IPS-18a (cell line): Measurements from ENCODE around the gene DACT3.

Experiments
- H3K27ac ChIP-seq: one replicate; pipeline ENCODE4 v1.5.1; 2013; ENCODE audit warnings: low read length
- H3K27me3 ChIP-seq: one replicate; pipeline ENCODE4 v1.6.1; 2013; ENCODE audit warnings: mild to moderate bottlenecking, low read length; ENCODE audit not compliant: control insufficient read depth, insufficient read depth
- H3K36me3 ChIP-seq: one replicate; pipeline ENCODE4 v1.6.1; 2013; ENCODE audit warnings: low read depth, low read length; ENCODE audit not compliant: control insufficient read depth
- H3K4me1 ChIP-seq: one replicate; pipeline ENCODE4 v1.6.1; 2013; ENCODE audit warnings: low read depth, low read length; ENCODE audit not compliant: control insufficient read depth
- H3K4me3 ChIP-seq: one replicate; pipeline ENCODE4 v1.5.1; 2013; ENCODE audit warnings: low read length
- H3K9ac ChIP-seq: one replicate; pipeline ENCODE4 v1.6.1; 2013; ENCODE audit warnings: mild to moderate bottlenecking, low read length, moderate library complexity
- H3K9me3 ChIP-seq: one replicate; pipeline ENCODE4 v1.6.1; 2013; ENCODE audit warnings: low read depth, low read length; ENCODE audit not compliant: control insufficient read depth

Gene DACT3

DNA sequence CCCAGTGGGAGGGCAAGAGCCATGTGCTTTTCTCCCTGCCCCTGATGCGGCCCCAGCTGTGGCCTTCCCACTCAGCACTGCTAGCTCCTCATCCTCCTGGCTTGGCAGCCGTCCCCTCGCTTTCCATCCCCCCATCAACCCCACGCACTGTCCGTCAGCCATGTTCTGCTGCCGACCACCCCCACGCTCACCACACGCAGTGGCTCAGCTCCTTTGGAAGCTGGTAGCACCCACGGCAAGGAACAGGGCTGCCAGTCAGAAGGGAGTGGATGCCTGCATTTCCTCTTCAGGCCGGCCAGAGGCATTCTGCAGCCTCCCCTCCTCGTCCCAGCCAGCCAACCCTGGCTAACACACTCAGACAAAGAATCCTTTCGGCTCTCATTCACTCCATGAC is 53.5 kb downstream of the DACT3 start:
- H3K9me3 ChIP-seq: no peaks in the 10 kb centered on the region
- H3K4me3 ChIP-seq: no peak overlapping the region
- peaks cover 39% of the 10 kb centered on the region for H3K36me3 ChIP-seq
- peaks cover 14% of the 10 kb centered on the region for H3K4me1 ChIP-seq
- H3K27ac ChIP-seq: no peak overlapping the region
- no peaks in the 10 kb centered on the region for H3K27me3 ChIP-seq
- H3K9ac ChIP-seq: no peak overlapping the region

DNA sequence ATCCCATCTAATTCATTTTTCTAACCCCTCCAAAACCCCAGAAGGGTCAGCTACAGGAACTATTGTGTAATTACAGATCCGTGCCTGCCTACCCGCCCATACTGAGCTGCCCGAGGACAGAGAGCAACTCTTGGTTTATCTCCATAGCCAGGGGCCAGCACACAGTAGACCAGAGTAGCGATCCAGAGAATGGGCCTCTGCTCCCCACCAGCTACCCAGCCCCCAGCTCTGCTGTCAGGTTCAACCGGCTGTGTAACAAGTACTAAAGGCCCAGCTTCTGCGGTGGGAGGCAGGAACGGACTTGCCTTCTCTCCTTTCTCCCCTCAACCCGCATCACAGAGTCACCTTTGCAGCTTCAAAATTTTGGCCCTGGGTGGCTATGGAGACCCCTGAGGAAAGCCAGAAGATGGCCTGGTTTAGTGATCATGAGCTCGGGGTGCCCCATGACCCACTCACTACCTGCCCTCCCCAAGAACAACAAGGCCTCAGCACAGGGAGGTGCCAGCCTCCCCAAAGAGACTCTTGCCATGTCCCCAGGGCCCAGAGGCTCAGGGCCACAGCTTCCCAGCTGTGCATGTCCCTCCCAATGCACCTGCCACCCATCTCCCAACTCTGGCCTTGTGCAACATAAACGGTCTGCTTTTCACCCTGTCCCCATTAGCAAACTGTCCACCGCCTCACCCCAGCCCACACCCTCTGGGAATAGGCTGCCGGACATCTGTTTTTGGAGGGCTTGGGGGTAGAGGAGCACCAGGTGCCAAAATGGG is 54.1 kb downstream of the DACT3 start:
- no peak overlapping the region for H3K4me3 ChIP-seq
- H3K27ac ChIP-seq: no peak overlapping the region
- H3K27me3 ChIP-seq: no peaks in the 10 kb centered on the region
- H3K36me3 ChIP-seq: peaks cover 39% of the 10 kb centered on the region
- H3K9ac ChIP-seq: no peak overlapping the region
- no peaks in the 10 kb centered on the region for H3K9me3 ChIP-seq
- peaks cover 17% of the 10 kb centered on the region for H3K4me1 ChIP-seq

DNA sequence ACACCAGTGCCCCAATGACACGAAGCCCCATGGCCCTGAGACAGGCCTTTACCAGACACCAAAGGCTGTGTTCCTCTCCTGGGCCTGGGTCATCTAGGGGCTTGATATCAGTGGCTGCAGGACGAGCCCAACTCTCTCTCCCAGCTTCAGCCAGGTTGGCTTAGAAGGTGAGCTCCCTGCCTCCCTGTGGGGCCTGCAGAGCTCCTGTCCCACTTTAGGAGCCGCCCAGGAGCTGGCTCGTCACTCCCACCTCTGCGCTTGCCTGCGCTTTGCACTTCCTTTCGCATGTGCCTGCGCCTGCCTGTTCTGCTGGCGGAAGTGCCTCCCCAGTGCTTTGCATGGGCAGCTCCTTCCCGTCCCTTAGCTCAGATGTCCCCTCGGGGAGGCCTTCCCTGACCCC is 55.0 kb downstream of the DACT3 start:
- Histone ChIP-seq H3K27me3 (no peaks in the 10 kb centered on the region), H3K9me3 (no peaks in the 10 kb centered on the region), H3K4me3 (no peak overlapping the region), H3K9ac (no peak overlapping the region), H3K27ac (no peak overlapping the region), H3K4me1 (peaks cover 17% of the 10 kb centered on the region), H3K36me3 (peaks cover 39% of the 10 kb centered on the region)

- peaks cover 39% of the 10 kb centered on the region for H3K36me3 ChIP-seq
- no peaks in the 10 kb centered on the region for H3K9me3 ChIP-seq
- H3K27me3 ChIP-seq: no peaks in the 10 kb centered on the region
- H3K9ac ChIP-seq: no peak overlapping the region
- H3K27ac ChIP-seq: no peak overlapping the region
- H3K4me3 ChIP-seq: no peak overlapping the region
- H3K4me1 ChIP-seq: peaks cover 17% of the 10 kb centered on the region
Measured at GRCh38 chr19:46605356-46605821, 55.6 kb downstream of the DACT3 start.

DNA sequence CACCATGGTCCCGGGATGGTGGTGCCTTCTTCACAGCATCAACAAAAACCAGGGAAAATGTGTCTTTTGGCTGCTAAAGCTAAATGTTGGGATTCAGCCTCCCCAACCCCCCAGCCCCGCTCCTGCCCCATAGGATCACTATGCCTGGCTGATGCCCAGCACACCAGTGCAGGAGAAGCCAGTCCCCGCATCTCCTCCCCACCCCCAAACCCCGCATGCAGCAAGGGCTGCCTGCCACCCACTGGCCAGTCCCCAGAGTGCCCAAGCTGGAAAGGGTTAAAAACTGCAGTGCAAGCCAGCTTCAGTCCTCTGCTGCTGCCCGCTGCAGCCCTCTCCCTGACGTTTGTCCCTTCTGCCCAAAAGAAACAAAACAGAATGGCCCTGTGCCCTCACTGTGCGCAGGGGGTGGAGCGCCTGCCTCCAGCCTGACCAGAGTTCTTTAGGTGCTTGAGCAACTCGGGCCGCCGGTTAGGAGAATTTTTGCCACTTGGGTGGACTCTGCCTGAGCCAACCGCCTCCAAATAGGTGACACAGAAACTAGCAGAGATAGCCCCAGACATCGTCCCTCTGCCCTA is 56.1 kb downstream of the DACT3 start:
- Histone ChIP-seq H3K27ac (no peak overlapping the region), H3K36me3 (peaks cover 38% of the 10 kb centered on the region), H3K4me3 (no peak overlapping the region), H3K9ac (no peak overlapping the region), H3K4me1 (peaks cover 17% of the 10 kb centered on the region), H3K9me3 (no peaks in the 10 kb centered on the region), H3K27me3 (no peaks in the 10 kb centered on the region)

DNA sequence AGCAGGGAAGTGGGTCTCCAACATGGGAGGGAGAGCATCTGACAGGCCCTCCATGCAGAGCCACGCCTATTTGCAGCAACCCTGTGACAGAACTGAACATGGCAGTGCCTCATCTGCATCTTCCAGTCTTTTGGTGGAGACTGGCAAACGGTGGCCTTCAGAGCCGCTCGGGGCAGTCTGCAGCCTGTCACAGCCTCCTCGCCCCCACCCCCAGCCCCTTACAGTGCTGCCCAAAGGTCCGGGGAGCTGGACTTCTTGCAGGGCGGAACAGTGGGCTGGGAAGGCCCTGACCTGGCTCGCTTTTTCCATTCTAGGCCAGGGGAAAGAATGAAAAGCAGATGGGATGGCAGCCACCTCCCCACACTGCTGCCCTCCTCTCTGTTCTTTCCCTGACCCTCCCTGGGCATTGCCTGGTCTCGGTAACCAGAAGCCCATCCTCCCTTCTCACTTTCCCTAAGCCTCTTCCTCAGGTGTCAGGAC is 57.2 kb downstream of the DACT3 start:
- H3K27ac ChIP-seq: no peak overlapping the region
- H3K27me3 ChIP-seq: no peaks in the 10 kb centered on the region
- no peak overlapping the region for H3K4me3 ChIP-seq
- peaks cover 27% of the 10 kb centered on the region for H3K36me3 ChIP-seq
- H3K9me3 ChIP-seq: no peaks in the 10 kb centered on the region
- H3K4me1 ChIP-seq: peaks cover 17% of the 10 kb centered on the region
- H3K9ac ChIP-seq: no peak overlapping the region

GRCh38 chr19:46603195-46603637 is 57.8 kb downstream of the DACT3 start:
- H3K4me3 ChIP-seq: peak overlapping the region; percentile 85
- no peak overlapping the region for H3K9ac ChIP-seq
- H3K27ac ChIP-seq: no peak overlapping the region

GRCh38 chr19:46602392-46603194 is 58.4 kb downstream of the DACT3 start:
- H3K27ac ChIP-seq: no peak overlapping the region
- peaks cover 15% of the 10 kb centered on the region for H3K36me3 ChIP-seq
- H3K4me3 ChIP-seq: peak overlapping the region; percentile 85
- peaks cover 17% of the 10 kb centered on the region for H3K4me1 ChIP-seq
- H3K27me3 ChIP-seq: no peaks in the 10 kb centered on the region
- no peaks in the 10 kb centered on the region for H3K9me3 ChIP-seq
- peak overlapping the region; percentile 85 for H3K9ac ChIP-seq

More at GRCh38 chr19:46603195-46603637, 57.8 kb downstream of the DACT3 start:
- peaks cover 21% of the 10 kb centered on the region for H3K36me3 ChIP-seq
- H3K9me3 ChIP-seq: no peaks in the 10 kb centered on the region
- H3K27me3 ChIP-seq: no peaks in the 10 kb centered on the region
- peaks cover 17% of the 10 kb centered on the region for H3K4me1 ChIP-seq

DNA sequence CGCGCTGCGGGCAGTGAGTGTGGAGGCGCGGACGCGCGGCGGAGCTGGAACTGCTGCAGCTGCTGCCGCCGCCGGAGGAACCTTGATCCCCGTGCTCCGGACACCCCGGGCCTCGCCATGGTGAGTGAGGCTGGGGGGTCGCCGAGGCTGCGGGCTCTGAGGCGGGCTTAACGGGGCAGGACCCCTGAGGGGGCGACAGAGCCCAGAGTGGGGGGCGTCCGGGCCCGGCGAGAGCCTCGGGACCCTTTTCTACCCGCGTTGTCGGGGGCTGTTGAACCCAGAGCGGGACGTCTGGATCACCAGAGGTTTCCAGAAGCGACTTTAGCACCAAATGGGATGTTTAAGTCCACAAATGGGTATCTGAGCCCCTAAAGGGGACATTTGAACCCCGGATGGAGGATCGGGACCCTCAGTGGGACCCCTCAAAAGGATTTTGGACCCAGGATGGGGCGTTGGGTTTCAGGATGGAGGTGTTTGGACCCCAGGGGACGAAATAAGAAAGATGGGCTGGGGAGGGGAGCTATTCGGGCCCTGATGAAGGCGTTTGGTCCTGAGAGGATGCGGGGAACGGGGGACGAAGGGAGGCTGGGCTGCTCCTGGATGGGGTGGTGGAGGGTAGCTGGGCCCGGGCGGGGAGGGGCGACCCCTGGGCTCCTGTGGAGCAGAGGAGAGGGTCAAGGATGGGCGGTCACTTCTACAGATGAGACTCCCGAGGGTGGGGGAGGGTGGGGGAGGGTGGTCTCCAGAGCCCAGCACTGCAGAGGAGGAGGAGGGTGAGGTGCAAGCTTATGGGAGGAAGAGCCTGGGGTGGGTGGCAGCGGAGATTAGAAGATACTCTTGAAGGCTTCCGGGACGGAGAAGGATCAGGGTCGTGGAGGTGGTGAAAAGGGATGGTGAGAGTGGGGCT is 59.4 kb downstream of the DACT3 start, which contains the start of gene CALM3:
Gene CALM3, plus strand, starts transcription at position 13 of the 907 bp plus-strand sequence. Its CDS starts 105 bp downstream, at position 118.
- Histone ChIP-seq H3K4me3 (peak within 1 kb of the TSS; percentile 85), H3K27ac (peak within 1 kb of the TSS; percentile 100), H3K9me3 (no peaks in the 10 kb centered on the region), H3K36me3 (peaks cover 9% of the 10 kb centered on the region), H3K27me3 (no peaks in the 10 kb centered on the region), H3K9ac (peak within 1 kb of the TSS; percentile 99), H3K4me1 (peaks cover 17% of the 10 kb centered on the region)

GRCh38 chr19:46600384-46601317 is 60.3 kb downstream of the DACT3 start:
- peak overlapping the region; percentile 99 for H3K9ac ChIP-seq
- H3K36me3 ChIP-seq: peaks cover under 1% of the 10 kb centered on the region
- H3K27ac ChIP-seq: peak overlapping the region; percentile 100
- peak overlapping the region; percentile 85 for H3K4me3 ChIP-seq
- H3K9me3 ChIP-seq: no peaks in the 10 kb centered on the region
- H3K27me3 ChIP-seq: no peaks in the 10 kb centered on the region
- peaks cover 17% of the 10 kb centered on the region for H3K4me1 ChIP-seq
